Stimulated activated CD8-positive, alpha-beta memory T cell treated with anti-CD3 and anti-CD28 coated beads, Interleukin-4, amount 100 ng/mL, for 24 hours (primary cell): ENCODE data around the gene HIPK4.

Source experiments
- DNase-seq: peaks from one replicate; pipeline ENCODE4 v3.0.0-alpha.2; 2020; ENCODE audit warnings: low read depth

Gene HIPK4

DNA sequence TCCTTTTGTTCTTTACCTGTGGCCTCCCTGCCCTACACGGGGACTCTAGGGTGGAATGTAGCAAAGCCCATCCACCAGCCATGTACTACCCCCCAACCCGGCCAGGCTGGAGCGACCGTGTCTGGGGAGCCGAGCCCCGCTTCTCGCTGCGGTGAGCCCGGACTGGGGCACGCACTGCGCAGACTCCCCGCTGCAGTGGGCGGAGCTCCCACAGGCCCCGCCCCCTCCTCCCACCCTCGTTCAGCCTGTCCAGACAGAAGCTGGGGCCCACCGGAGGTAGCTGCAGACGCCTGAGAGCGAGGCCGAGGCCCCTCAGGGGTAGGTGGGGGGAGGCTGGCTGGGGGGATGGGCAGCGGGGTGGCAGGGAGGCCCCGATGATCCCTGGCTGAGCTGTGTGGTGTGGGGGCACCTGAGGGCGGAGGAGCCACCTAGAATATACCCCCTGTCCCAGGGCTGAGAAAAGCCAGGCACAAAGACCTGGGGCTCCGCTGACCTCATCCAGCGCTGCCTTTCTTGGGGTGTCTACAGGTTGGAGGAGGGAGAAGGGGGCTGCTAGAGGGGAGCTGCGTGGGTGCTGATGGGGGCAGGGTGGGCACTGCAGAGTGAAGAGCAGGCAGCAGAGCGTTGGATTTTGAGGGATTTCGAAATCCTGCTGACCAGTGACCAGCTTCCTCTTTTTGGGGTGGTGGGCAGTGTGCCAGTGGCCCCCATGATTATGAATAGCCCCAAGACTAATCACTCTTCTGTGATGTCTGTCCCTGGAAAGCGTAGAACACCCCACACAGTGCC is 24.2 kb downstream of the HIPK4 start:
- DNase-seq = peak; percentile 40

DNA sequence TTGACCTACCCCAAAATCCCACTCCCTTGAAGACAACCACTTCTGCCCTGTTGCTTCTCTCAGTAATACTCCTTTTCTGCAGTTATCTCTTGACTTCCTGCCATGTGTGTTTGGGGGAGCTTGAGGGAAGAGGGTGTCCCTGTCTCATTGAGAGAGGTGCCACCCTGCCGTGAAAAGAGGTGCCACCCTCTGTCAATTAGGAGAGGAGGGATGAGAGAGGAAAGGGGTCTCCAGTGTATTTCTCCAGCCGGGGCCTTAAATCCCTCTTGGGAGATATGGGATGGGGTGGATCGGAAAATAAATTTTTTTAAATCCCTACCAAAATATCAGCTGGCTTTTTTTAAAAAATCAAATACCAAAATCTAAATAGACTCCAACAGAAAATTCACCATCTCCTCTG is 25.0 kb downstream of the HIPK4 start:
- DNase-seq = no peak

GRCh38 chr19:40363069-40363468 is 26.9 kb downstream of the HIPK4 start:
- DNase-seq = no peak

GRCh38 chr19:40362160-40362559 is 27.8 kb downstream of the HIPK4 start:
- DNase-seq = no peak

GRCh38 chr19:40360708-40361241 is 29.2 kb downstream of the HIPK4 start:
- no peak for DNase-seq

DNA sequence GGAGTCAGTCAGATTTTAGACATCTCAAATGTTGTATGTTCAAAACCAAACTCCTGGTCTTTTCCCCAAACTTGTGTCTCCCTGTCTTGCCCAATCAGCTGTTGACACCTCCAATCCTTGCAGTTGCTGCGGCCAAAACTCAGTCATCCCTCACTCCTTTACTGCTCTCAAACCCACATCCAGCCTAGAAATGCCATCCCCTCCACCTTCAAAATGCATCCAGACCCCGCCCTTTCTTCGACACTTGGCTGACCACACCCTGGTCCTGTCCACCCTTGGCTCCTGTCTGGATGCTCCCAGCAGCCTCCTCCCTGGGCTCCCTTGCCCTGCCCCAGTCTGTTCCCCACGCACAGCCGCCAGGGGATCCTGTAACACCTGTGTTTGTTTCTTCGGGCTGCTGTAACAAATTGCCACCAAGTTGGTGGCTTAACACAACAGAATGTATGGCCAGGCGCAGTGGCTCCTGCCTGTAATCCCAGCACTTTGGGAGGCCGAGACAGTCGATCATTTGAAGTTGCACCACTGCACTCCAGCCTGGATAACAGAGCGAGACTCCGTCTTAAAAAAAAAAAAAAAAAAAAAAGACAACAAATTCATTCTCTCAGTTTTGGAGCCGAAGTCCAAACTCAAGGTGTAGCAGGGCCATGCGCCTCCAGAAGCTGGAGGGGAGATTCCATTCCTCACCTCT is 29.8 kb downstream of the HIPK4 start:
- DNase-seq = no peak

GRCh38 chr19:40358773-40359172 is 31.2 kb downstream of the HIPK4 start:
- no peak for DNase-seq

DNA sequence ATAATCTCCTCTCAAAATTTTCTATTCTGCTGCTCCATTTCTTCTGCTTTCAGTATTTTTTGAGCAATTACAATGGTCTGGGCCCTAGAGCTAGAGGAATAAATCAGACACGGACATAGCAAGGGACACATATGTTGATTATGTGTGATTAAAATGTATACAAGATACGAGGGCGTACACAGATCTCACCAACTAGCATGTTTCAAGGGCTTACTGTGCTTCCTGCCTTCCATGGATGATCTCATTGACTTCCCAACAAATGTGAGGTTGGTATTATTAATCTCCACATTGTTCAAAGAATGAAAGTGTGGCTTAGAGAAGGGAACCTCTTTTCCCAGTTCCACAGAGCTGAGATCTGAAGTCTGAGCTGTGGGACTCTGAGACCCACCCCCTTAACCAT is 32.3 kb downstream of the HIPK4 start:
- no peak for DNase-seq

DNA sequence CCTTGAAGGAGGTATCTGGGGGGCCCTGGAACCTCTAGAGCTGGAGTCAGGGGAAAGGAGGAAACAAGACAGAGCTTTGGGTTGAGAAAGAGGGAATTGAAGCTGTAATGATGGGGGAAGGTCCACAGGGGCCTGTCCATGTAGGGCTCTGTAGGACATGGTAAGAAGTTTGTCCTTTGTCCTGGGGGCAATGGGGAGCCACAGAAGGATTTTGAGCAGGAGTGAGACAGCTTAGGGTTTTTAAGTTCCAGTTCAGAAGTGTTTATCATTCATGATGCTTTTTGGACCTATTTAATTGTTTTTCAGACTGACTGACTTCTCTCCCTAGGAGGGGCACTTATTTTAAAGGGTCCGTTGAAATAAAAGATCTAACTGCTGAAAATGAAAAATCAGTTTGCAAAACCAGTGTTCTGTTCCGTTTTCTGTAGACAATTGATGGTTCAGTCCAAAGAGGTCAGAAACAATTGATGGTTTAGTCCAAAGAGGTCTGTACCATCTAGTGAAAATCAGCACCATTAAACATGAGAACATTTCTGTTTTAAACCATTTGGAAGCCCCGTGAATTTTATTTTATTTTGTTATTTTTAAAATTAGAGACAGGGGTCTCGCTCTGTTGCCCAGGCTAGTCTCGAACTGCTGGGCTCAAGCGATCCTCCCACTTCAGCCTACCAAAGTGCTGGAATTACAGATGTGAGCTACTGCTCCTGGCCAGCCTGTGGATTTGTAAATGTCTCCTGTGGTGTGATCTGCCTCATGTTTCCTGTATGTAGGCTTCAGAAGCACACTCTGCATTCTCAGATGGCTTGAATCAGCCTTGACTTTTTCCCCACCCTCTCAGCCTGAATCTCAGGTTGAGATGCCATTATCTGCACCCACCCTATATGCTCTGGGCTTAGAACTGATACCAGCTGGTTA is 33.0 kb downstream of the HIPK4 start:
- no peak for DNase-seq

DNA sequence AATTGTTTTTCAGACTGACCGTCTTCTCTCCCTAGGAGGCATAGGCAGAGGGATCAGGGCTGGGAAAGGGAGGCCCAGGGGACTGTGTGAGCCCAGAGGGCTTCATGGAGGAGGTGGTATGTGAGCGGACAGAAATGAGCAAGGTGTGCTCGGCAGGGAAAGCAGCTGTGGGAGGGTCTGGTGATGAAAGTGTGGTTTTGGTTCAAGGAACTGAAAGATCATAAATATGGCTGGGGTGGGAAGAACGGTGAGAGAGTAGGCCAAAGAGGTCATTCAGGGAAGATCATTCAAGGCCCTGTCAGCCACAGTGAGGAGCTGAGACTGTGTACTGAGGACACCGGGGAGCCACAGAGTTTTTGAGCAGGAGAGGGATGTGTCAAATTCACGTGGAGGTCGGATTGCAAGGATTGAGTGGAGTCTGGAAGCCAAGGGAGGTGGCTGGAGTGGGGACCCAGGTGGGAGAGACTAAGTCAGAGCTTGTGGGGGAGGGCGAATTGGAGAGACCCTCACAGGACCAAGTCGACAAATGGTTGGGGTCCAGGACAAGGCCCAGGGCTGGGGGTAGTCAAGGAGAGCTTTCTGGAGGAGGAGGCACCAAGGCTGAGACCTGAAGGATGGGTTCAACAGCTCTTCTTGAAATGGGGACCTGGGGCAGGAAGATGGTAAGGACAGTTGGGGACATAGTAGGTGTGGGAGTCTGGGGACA is 33.9 kb downstream of the HIPK4 start:
- no peak for DNase-seq

- no peak for DNase-seq
Measured at GRCh38 chr19:40348961-40349507, 40.9 kb downstream of the HIPK4 start.

- peak; percentile 98 for DNase-seq
Measured at GRCh38 chr19:40348125-40348913, 41.7 kb downstream of the HIPK4 start, which contains the start of the genes C19orf47 and PLD3. Gene C19orf47 (minus strand): TSS chr19:40348397. CDS start chr19:40341857, 6,540 bp downstream. Gene PLD3 (plus strand): TSS chr19:40348695. CDS start chr19:40366484, 17,789 bp downstream.

DNA sequence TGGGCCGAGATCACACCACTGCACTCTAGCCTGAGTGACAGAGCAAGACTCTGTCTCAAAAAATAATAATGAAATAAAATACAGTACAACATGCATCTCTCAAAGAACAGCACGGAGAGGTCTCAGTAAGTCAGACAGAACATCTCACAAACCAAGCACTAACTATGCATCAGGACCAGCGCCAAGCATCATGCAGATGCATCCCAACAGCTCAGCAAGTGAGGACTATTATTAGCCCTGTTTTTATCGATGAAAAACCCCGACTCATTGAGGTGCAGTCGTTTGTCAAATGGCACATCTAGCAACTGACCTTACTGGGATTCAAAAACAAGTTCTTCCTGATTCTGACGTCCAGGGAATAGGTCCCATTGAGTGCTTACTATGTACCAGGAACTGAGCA is 45.6 kb downstream of the HIPK4 start:
- no peak for DNase-seq

- no peak for DNase-seq
Measured at GRCh38 chr19:40342644-40343311, 47.2 kb downstream of the HIPK4 start.

- no peak for DNase-seq
Measured at GRCh38 chr19:40341601-40342482, 48.1 kb downstream of the HIPK4 start.

DNA sequence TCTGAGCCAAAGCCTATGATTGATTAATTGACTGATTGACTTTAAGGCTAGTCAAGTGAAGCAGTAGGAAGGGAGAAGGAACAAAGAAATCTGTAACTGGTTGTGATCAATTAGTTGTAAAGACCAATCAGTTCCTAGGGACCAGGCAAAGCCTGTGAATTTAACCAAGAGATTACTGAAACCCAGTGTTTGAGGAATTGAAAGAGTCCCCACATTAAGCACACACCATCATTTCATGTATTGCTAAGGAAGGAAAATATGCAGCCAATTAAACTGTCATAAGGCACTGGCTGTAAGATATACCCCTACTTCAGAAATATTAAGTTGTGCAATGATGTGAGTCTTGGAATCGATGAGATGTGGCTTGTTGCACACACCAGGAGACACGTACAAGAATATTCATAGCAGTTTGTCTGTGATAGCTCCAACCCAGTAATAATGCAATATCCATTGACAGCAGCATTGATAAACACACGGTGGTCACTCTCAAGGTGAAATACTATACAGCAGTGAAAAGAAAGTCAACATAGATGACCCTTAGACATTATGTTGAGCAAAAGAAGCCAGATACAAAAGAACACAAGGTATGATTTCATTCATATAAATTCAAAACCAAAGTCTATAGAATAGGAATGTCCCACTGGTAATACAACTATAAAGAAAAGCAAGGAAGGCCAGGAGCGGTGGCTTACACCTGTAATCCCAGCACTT is 50.8 kb downstream of the HIPK4 start:
- no peak for DNase-seq

- no peak for DNase-seq
Measured at GRCh38 chr19:40337594-40337993, 52.4 kb downstream of the HIPK4 start.

GRCh38 chr19:40337107-40337506 is 52.9 kb downstream of the HIPK4 start:
- no peak for DNase-seq
